HEK293 (cell line): Measurements from ENCODE around the gene ERI3.

Experiments
- CTCF ChIA-PET: fragments of 350-600 bp; formaldehyde crosslinking; extraction: SDS; loops from one replicate; lab custom pipeline; 2021; ENCODE audit warnings: antibody characterized with exemption; lab: Yijun Ruan, JAX
- POLR2A ChIA-PET: fragments of 300-600 bp; formaldehyde crosslinking; extraction: SDS; loops from one replicate; lab custom pipeline; 2020; ENCODE audit warnings: antibody characterized with exemption, inconsistent platforms; lab: Yijun Ruan, JAX
- H3K27ac ChIP-seq: fragments of 200-500 bp; sonication (Bioruptor generic); 2 replicates; pipeline ENCODE4 v1.5.1; 2014; ENCODE audit warnings: low read depth, low read length, control low read depth, inconsistent platforms; ENCODE audit errors: extremely low read depth
- H3K36me3 ChIP-seq, 2 experiments: fragments of 200-500 bp in 1 of 2; sonication (Bioruptor generic) in 1 of 2; 1 replicate in 1 of 2; 2 replicates in 1 of 2; pipeline ENCODE4 v1.5.1; 2014 to 2017; ENCODE audit warnings: inconsistent platforms in 2 of 2, low read length in 2 of 2; ENCODE audit not compliant: control insufficient read depth in 2 of 2, insufficient read depth in 1 of 2
- H3K4me1 ChIP-seq: fragments of 200-500 bp; sonication (Bioruptor generic); 2 replicates; pipeline ENCODE4 v1.5.1; 2014; ENCODE audit warnings: mild to moderate bottlenecking, low read length, inconsistent platforms; ENCODE audit not compliant: control insufficient read depth, insufficient read depth
- H3K4me3 ChIP-seq: 2 replicates; pipeline ENCODE4 v1.5.1; 2011; ENCODE audit warnings: low read depth, mild to moderate bottlenecking, control low read depth, low read length, moderate library complexity
- H3K9me3 ChIP-seq: fragments of 200-500 bp; sonication (Bioruptor generic); 2 replicates; pipeline ENCODE4 v1.5.1; 2014; ENCODE audit warnings: low read depth, low read length, inconsistent platforms; ENCODE audit not compliant: control insufficient read depth, insufficient read depth
- KLF10 ChIP-seq: fragments of 450-650 bp; IDR thresholded peaks from 2 replicates; pipeline ENCODE4 v1.5.1; 2018; ENCODE audit warnings: missing biosample characterization, mild to moderate bottlenecking, missing genetic modification characterization
- KLF17 ChIP-seq: fragments of 450-650 bp; formaldehyde crosslinking; IDR thresholded peaks from 2 replicates; pipeline ENCODE4 v1.5.1; 2016; ENCODE audit warnings: missing biosample characterization, missing genetic modification characterization
- REST ChIP-seq: fragments of 450-650 bp; formaldehyde crosslinking; IDR thresholded peaks from 2 replicates; pipeline ENCODE4 v1.5.1; 2016; ENCODE audit warnings: missing biosample characterization, missing genetic modification characterization
- SALL2 ChIP-seq: fragments of 450-650 bp; formaldehyde crosslinking; IDR thresholded peaks from 2 replicates; pipeline ENCODE4 v1.5.0; 2017; ENCODE audit warnings: missing biosample characterization, mild to moderate bottlenecking, missing genetic modification characterization, borderline replicate concordance
- SCRT1 ChIP-seq: fragments of 450-650 bp; formaldehyde crosslinking; IDR thresholded peaks from 2 replicates; pipeline ENCODE4 v1.5.1; 2016; ENCODE audit warnings: missing biosample characterization, missing genetic modification characterization, borderline replicate concordance
- SETDB1 ChIP-seq: IDR thresholded peaks from one replicate; pipeline ENCODE4 v1.6.1; 2017; ENCODE audit warnings: mild to moderate bottlenecking, low read length, moderate library complexity, mixed read lengths; ENCODE audit not compliant: insufficient read length
- SP2 ChIP-seq: fragments of 450-650 bp; formaldehyde crosslinking; IDR thresholded peaks from 2 replicates; pipeline ENCODE4 v1.5.1; 2016; ENCODE audit warnings: missing biosample characterization, missing genetic modification characterization
- TSHZ1 ChIP-seq: fragments of 450-650 bp; formaldehyde crosslinking; IDR thresholded peaks from 2 replicates; pipeline ENCODE4 v1.5.1; 2016; ENCODE audit warnings: missing biosample characterization, missing genetic modification characterization, borderline replicate concordance
- ZBTB44 ChIP-seq: fragments of 450-650 bp; IDR thresholded peaks from 2 replicates; pipeline ENCODE4 v1.5.1; 2018; ENCODE audit warnings: missing biosample characterization, mild to moderate bottlenecking, missing genetic modification characterization
- ZNF112 ChIP-seq: fragments of 450-650 bp; formaldehyde crosslinking; IDR thresholded peaks from 2 replicates; pipeline ENCODE4 v1.5.0; 2017; ENCODE audit warnings: missing biosample characterization, missing genetic modification characterization
- ZNF184 ChIP-seq: fragments of 450-650 bp; IDR thresholded peaks from 2 replicates; pipeline ENCODE4 v1.5.1; 2018; ENCODE audit warnings: missing biosample characterization, mild to moderate bottlenecking, missing genetic modification characterization
- ZNF23 ChIP-seq: fragments of 450-650 bp; formaldehyde crosslinking; IDR thresholded peaks from 2 replicates; pipeline ENCODE4 v1.5.1; 2016; ENCODE audit warnings: missing biosample characterization, missing genetic modification characterization, borderline replicate concordance
- ZNF404 ChIP-seq: fragments of 450-650 bp; formaldehyde crosslinking; IDR thresholded peaks from 2 replicates; pipeline ENCODE4 v1.5.1; 2017; ENCODE audit warnings: missing biosample characterization, missing genetic modification characterization
- ZNF423 ChIP-seq: fragments of 450-650 bp; formaldehyde crosslinking; IDR thresholded peaks from 2 replicates; pipeline ENCODE4 v1.5.1; 2016; ENCODE audit warnings: missing biosample characterization, missing genetic modification characterization
- ZNF510 ChIP-seq: fragments of 450-650 bp; formaldehyde crosslinking; IDR thresholded peaks from 2 replicates; pipeline ENCODE4 v1.5.1; 2018; ENCODE audit warnings: mild to moderate bottlenecking, missing genetic modification characterization, missing biosample characterization; ENCODE audit not compliant: insufficient replicate concordance
- ZNF514 ChIP-seq: fragments of 450-650 bp; formaldehyde crosslinking; IDR thresholded peaks from 2 replicates; pipeline ENCODE4 v1.5.1; 2016; ENCODE audit warnings: missing biosample characterization, missing genetic modification characterization
- ZNF548 ChIP-seq: fragments of 450-650 bp; formaldehyde crosslinking; IDR thresholded peaks from 2 replicates; pipeline ENCODE4 v1.5.1; 2016; ENCODE audit warnings: missing biosample characterization, missing genetic modification characterization
- ZNF639 ChIP-seq: fragments of 450-650 bp; formaldehyde crosslinking; IDR thresholded peaks from 2 replicates; pipeline ENCODE4 v1.5.1; 2016; ENCODE audit warnings: missing biosample characterization, missing genetic modification characterization
- ZNF654 ChIP-seq: fragments of 450-650 bp; formaldehyde crosslinking; IDR thresholded peaks from 2 replicates; pipeline ENCODE4 v1.5.1; 2016; ENCODE audit warnings: low read depth, missing biosample characterization, missing genetic modification characterization
- ZSCAN23 ChIP-seq: fragments of 450-650 bp; formaldehyde crosslinking; IDR thresholded peaks from 2 replicates; pipeline ENCODE4 v1.5.1; 2016; ENCODE audit warnings: missing biosample characterization, missing genetic modification characterization

Gene ERI3

GRCh38 chr1:44354268-44354839, 703 bp downstream of the ERI3 start (continued):
- TF ChIP-seq REST (tag by site-specific recombination) (no peak), KLF10 (tag by site-specific recombination) (no peak), ZNF548 (no peak), SCRT1 (tag by site-specific recombination) (peak; percentile 70; the same call in 1 of the 2 replicates), ZNF514 (tag by site-specific recombination) (no peak), ZNF510 (tag by site-specific recombination) (no peak)

GRCh38 chr1:44353604-44354003, 1.5 kb downstream of the ERI3 start:
- CTCF ChIA-PET = interaction anchor here (0.7 to 1.0 kb wide), 2 partner anchors 36 to 136 kb away, joined by 3 read pairs; no protein-coding TSS in a partner anchor
- Histone ChIP-seq H3K4me1 (peaks cover 9% of the 10 kb centered on the region), H3K27ac (no peak overlapping the region), H3K36me3 (peaks cover 0 to 14% of the 10 kb centered on the region in 2 experiments; a peak in 2 of 3 replicates), H3K4me3 (no peak overlapping the region), H3K9me3 (no peaks in the 10 kb centered on the region)
- TF ChIP-seq ZNF112 (tag by site-specific recombination) (no peak), SCRT1 (tag by site-specific recombination) (no peak), ZNF404 (tag by site-specific recombination) (no peak), SETDB1 (no peak), ZBTB44 (tag by site-specific recombination) (no peak), ZNF423 (tag by site-specific recombination) (no peak), ZNF23 (no peak), ZSCAN23 (tag by site-specific recombination) (no peak), ZNF639 (tag by site-specific recombination) (no peak)
- POLR2A ChIA-PET = interaction anchor here (1.0 to 1.4 kb wide), 3 partner anchors 9 to 1230 kb away, joined by 3 to 5 read pairs (median 3); no protein-coding TSS in a partner anchor

GRCh38 chr1:44351289-44351688, 3.8 kb downstream of the ERI3 start:
- CTCF ChIA-PET = no interaction called here
- TF ChIP-seq ZNF184 (tag by site-specific recombination) (no peak), ZNF654 (tag by site-specific recombination) (no peak), KLF17 (tag by site-specific recombination) (no peak), SP2 (tag by site-specific recombination) (no peak), SALL2 (tag by site-specific recombination) (no peak), TSHZ1 (tag by site-specific recombination) (no peak)

More at GRCh38 chr1:44351289-44351688, 3.8 kb downstream of the ERI3 start:
- no peak overlapping the region for H3K27ac ChIP-seq
- H3K4me1 ChIP-seq = peaks cover 9% of the 10 kb centered on the region
- POLR2A ChIA-PET = no interaction called here
- H3K36me3 ChIP-seq = peaks cover 0 to 17% of the 10 kb centered on the region in 2 experiments; a peak in 2 of 3 replicates
- H3K9me3 ChIP-seq = no peaks in the 10 kb centered on the region
- H3K4me3 ChIP-seq = no peak overlapping the region
